ENCODE measurements around the gene DHX8.
"Not testable (repeated sequence)": the region's sequence is repeated elsewhere in the genome, so short reads cannot be mapped to it uniquely, and the experiment has no call there.

- TF ChIP-seq POLR2A, CTCF (IDR thresholded peaks at IDR 0.05): not testable (repeated sequence)
These were observed 27.4 kb downstream of the DHX8 start for GRCh38 chr17:43511199-43511598.

Measured in thyroid gland (tissue), 4 donors.